GM12872 (cell line): ENCODE data around the gene CYP2U1.

Source experiments
- CTCF ChIP-seq: IDR thresholded peaks from 3 replicates; pipeline ENCODE4 v1.5.1; 2011; ENCODE audit warnings: low read depth, mild to moderate bottlenecking, low read length, moderate library complexity; ENCODE audit not compliant: insufficient read depth

The CYP2U1 gene

DNA sequence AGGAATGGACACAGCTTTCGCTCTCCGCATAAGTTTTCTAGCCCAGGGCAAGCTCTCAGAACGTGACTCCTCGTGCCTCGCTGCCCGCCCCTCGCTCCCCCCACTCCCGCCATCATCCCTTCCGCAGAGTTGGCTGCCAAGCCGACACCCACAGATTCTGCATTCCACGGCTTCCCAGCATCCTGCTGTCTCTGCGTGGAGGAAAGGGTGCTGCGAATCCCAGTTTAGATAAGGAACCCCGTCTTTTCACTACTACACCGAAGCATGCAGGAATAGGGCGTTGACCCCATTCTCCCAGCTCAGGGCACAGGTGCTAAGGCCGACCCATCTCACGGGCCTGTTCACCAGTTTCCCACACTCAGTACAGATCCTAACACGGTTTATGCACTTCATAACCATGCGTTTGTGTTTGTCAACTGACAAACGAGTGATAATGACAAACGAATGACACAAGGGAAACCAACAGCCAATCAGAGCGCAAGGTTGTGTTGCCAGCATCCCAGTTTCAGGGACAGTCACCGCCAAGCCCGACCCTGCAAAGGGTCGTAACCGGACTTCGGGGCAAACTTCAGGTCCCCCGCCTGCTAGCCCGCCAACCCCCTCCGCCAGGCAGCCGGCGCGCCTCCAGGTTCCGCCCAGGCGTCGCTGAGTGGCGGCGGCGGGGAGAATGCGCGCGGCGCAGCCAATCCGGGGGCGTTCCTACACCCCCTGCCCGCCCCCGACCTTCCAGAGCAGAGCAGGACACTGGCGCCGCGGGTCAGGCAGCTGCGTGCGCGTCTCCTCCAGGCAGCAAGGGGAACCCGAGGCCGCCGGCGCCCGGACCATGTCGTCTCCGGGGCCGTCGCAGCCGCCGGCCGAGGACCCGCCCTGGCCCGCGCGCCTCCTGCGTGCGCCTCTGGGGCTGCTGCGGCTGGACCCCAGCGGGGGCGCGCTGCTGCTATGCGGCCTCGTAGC, at the start of gene CYP2U1:
Gene CYP2U1, plus strand, starts transcription at position 729 of the 954 bp plus-strand sequence. Its CDS starts 95 bp downstream, at position 824.
- no peak for TF ChIP-seq CTCF

DNA sequence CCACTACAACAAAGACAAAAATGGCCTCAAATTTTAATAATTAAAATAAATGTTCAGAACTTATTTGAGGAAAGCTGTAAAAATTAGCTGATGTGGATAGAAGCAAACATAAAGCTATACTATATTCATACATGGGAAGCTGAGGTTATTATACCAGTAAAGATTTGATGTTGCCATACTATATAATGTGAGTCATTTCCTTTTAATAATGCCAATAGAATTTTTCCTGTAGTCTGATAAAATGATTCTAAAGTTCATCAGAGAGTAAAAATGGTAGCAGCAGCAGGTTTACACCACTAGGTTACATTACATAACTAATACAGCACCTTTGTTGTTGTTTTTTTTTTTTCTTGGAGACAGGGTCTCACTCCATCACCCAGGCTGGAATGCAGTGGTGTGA, 45.5 kb upstream of the CYP2U1 start:
- no peak for TF ChIP-seq CTCF

DNA sequence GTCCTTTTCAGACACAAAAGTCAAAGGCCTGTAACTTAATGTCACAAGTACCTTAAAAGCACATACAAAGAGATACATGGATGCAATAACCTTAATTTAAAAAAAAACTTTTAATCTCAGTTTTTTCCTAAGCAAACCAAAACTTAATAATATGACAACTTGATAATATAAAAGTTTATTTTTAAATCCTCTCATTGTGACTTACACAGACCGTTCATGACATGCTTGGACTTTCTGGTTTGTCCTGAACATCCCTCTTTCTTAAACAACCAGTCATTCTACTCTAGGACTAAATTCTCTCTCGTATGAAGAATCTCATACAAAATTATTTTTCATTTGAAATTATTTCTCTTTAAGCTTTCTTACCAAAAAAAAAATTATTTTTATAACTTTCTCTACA, 43.1 kb upstream of the CYP2U1 start:
- no peak for TF ChIP-seq CTCF

DNA sequence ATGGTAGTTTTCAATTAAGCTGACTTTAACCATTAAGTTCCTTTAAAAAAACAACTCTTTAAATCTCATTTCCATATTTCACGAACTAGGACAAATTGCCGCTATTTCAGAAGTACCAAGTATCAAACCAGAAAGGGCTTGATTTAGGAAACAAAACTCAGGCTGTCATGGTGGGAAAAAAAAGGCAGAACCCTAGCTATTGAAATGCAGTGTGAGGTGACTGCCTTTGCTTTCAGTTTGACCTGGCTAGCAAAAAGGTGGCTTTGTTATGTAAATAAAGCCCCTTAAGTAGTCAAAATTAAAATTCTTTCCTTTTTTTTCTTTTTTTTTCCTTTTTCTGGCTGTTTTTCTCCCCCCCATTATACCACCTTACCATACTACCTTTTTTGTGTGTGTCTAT, 40.6 kb upstream of the CYP2U1 start:
- no peak for TF ChIP-seq CTCF

DNA sequence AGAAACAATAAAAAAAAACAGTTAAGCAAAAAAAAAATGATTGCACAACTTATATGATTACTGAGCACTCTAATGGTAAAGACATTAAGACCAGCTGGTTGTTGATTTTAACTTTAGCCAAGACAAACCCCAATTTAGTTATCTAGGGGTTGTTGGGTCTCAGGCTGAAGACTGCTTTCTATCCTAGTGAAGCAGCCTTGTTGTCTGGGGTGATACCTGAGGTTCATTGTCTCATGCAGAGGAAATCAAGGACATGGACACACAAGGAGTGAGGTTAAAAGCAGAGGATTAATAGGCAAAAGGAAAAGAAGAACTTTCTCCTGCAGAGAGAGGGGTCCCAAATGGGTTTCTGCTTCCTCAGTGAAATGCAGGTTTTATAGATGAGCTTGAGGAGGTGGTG, 40.0 kb upstream of the CYP2U1 start:
- TF ChIP-seq CTCF: no peak

GRCh38 chr4:107893171-107894137, 37.9 kb upstream of the CYP2U1 start:
- no peak for TF ChIP-seq CTCF

- no peak for TF ChIP-seq CTCF
Observed at GRCh38 chr4:107894138-107894603, 37.2 kb upstream of the CYP2U1 start.
